NB4 (cell line): ENCODE results near the gene GNA12.

ENCODE experiments used
- DNase-seq: peaks from one replicate; pipeline ENCODE4 v3.0.0; 2010; ENCODE audit warnings: low read depth
- H3K4me3 ChIP-seq: one replicate; pipeline ENCODE4 v1.5.1; 2011; ENCODE audit warnings: mild to moderate bottlenecking, low read depth, low read length, moderate library complexity
- MYC ChIP-seq: IDR thresholded peaks from 2 replicates; pipeline ENCODE4 v1.6.1; 2011; ENCODE audit warnings: low read depth, low read length
- POLR2A ChIP-seq: IDR thresholded peaks from 2 replicates; pipeline ENCODE4 v1.6.1; 2011; ENCODE audit warnings: mild to moderate bottlenecking; ENCODE audit not compliant: insufficient read length; ENCODE audit errors: extremely low read depth
- TF ChIP-seq, protein P1 (sequence below): IDR thresholded peaks from one replicate; pipeline ENCODE4 v1.5.1; 2012; ENCODE audit warnings: low read depth, low read length
- TF ChIP-seq, protein P2 (sequence below): IDR thresholded peaks from 2 replicates; pipeline ENCODE4 v1.6.1; 2011; ENCODE audit warnings: low read depth, low read length

GNA12 gene

DNA sequence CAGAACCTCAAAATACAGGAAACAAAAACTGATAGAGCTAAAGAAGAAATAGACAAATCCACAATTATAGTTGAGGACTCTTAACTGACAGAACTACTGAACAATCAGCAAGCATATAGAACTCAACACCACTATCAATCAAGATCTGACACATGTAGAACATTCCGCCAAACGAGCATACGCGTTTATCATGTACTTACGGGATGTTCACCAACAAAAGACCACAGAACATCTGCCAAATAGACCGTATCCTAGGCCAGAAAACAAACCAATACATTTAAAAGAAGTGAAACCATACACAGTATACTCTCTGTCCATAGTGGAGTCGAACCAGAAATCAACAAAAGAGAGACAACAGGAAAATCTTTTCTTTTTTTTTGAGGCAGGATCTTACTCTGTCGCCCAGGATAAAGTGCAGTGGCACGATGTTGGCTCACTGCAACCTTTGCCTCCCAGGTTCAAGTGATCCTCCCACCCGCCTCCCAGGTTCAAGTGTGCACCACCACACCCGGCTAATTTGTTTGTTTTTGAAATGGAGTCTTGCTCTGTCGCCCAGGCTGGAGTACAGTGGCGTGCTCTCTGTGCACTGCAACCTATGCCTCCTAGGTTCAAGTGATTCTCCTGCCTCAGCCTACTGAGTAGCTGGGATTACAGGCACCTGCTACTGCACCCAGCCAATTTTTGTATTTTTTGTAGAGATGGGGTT lies 5.1 kb downstream of the GNA12 start:
- TF ChIP-seq POLR2A (no peak), MYC (no peak)
- TF ChIP-seq, protein P1, sequence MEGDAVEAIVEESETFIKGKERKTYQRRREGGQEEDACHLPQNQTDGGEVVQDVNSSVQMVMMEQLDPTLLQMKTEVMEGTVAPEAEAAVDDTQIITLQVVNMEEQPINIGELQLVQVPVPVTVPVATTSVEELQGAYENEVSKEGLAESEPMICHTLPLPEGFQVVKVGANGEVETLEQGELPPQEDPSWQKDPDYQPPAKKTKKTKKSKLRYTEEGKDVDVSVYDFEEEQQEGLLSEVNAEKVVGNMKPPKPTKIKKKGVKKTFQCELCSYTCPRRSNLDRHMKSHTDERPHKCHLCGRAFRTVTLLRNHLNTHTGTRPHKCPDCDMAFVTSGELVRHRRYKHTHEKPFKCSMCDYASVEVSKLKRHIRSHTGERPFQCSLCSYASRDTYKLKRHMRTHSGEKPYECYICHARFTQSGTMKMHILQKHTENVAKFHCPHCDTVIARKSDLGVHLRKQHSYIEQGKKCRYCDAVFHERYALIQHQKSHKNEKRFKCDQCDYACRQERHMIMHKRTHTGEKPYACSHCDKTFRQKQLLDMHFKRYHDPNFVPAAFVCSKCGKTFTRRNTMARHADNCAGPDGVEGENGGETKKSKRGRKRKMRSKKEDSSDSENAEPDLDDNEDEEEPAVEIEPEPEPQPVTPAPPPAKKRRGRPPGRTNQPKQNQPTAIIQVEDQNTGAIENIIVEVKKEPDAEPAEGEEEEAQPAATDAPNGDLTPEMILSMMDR = no peak
- TF ChIP-seq, protein P2, sequence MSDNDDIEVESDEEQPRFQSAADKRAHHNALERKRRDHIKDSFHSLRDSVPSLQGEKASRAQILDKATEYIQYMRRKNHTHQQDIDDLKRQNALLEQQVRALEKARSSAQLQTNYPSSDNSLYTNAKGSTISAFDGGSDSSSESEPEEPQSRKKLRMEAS = no peak
- H3K4me3 ChIP-seq = no peak overlapping the region
- DNase-seq = no peak

DNA sequence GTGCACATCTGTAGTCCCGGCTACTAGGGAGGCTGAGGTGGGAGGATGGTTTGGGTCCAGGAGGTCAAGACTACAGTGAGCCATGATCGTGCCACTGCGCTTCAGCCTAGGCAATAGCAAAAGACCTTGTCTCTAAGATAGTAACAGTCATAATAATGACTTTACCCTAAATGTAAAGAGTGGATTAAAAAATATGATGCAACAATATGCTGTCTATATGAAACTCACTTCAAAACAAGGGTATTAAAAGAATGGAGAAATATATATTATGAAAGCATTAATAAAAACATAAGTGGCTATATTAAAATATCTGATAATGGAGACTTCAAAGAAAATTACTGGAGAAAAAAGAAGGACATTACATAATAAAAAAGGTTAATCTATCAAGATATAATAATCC lies 5.7 kb downstream of the GNA12 start:
- no peak for DNase-seq
- H3K4me3 ChIP-seq = no peak overlapping the region
- TF ChIP-seq, protein P2 = no peak
- TF ChIP-seq MYC (no peak), POLR2A (no peak)
- TF ChIP-seq, protein P1 = no peak

DNA sequence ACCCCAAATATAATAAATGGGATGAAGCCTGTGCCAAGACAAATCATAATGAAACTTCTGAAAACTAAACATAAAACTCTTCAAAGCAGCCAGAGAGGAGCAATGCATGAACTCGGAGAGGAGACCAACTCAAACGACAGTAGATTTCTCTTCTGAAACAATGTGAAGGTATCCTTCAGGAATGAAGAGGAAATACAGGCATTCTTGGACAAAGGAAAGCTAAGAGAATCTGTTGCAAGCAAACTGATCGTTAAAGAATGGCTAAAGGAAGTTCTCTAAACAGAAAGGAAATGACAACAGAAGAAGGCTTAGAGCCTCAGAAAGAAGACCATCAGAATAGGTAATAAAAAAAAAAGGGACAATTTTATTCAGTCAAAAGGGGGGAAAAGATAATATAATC lies 6.6 kb downstream of the GNA12 start:
- no peak for DNase-seq
- TF ChIP-seq, protein P2 = no peak
- TF ChIP-seq, protein P1 = no peak
- no peak for TF ChIP-seq POLR2A
- no peak for TF ChIP-seq MYC
- no peak overlapping the region for H3K4me3 ChIP-seq

DNA sequence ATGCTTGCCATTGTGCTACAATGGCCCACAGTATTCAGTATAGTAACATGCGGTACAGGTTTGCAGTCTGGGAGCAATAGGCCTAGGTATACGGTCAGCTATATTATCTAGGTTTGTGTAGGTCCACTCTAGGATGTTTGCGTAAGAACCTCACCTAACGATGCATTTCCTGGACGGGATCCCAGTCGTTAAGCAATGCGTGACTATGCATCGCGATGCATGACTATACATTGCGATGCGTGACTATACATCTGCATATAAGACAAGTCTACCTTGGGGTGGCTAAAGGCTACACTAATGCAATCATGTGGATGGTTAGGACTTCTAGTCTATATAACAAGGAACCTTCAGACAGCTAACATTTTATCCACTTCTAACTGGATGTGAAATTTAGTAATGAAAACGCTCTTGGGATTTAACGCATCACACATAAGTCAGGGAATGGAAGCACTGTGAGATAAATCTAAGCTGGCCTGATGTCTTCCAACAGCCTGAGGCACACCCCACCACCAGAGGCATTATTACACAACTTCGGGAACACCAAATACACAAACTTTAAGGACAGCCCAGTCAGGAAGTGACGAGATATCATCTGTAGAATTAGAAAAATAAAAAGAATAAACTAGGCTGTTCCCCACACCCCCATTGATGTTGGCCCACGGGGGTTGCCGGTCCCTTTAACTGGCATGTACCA lies 9.2 kb downstream of the GNA12 start:
- TF ChIP-seq, protein P2 = no peak
- TF ChIP-seq POLR2A = no peak
- TF ChIP-seq MYC = no peak
- TF ChIP-seq, protein P1 = no peak
- no peak for DNase-seq
- no peak overlapping the region for H3K4me3 ChIP-seq

DNA sequence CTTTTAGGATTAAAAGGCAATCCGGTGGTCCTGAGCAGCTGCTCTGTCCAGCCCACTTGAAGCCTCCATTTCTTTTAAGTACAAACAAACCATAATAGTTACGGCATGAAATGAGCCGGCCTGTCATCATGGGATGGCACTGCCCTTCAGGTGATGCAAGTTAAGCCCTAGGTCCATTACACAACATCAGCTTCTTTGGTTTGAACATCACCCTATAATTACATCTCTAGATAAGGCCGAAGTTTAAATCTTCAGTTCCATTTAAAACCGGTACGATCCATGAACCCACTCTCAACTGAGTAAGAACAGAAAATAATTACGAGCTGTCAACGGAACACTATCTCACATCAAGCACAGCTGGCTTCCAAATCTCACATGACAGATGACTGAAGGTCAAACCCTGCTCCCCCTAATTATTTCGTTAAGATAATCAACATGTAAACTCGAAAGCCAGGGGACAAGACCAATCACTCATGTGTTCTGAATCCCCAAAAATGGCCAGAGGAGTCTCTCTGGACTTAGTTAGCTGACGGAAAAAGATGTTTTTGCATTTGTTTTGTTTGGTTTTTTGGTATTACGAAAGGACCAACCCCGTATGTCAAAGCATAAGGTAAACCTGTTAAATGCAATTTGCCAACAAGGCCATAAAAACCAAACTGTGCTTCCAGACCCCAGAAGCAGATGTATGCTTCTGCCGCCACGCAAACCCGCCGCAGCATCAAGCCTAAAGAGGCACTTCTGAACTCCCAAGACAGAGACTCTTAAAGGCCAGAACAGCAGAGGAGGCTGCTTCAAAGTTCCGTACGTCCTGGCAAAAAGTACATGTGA lies 10.8 kb downstream of the GNA12 start:
- TF ChIP-seq, protein P2 = no peak
- TF ChIP-seq, protein P1 = no peak
- no peak for TF ChIP-seq POLR2A
- no peak for TF ChIP-seq MYC
- H3K4me3 ChIP-seq = no peak overlapping the region
- DNase-seq = no peak
